Activated CD8-positive, alpha-beta T cell treated with anti-CD3 and anti-CD28 coated beads, Interleukin-2, amount 10 ng/mL, durations not matched to agents 7 days and 5 days (primary cell): ENCODE data around the gene CNTF. TPM values are rescaled to one million over a fixed set of nuclear protein-coding genes. Genes with fewer than 3 reads are reported as not detected.
A peak's percentile ranks its signal among the peaks of the same experiment; 100 is the strongest.

ENCODE experiments used
- ATAC-seq: fragments of 150-1000 bp; cut with Tn5 transposase; one replicate; pipeline ENCODE4 v1.10.0; 2021; ENCODE audit warnings: moderate library complexity
- CTCF ChIA-PET: fragments of 350-600 bp; sonication (Branson Sonifier 250); formaldehyde crosslinking; loops from one replicate; lab custom pipeline; 2021; ENCODE audit warnings: antibody characterized with exemption; lab: Charles Lee
- POLR2A ChIA-PET: fragments of 350-600 bp; sonication (Branson Sonifier 250); formaldehyde crosslinking; loops from one replicate; lab custom pipeline; 2021; ENCODE audit warnings: antibody characterized with exemption; lab: Charles Lee
- DNase-seq: peaks from one replicate; pipeline ENCODE4 v3.0.0-alpha.2; 2020
- H3K27ac Mint-ChIP-seq: one replicate; pipeline ENCODE4 v1.8.0; 2021; ENCODE audit warnings: mild to moderate bottlenecking, mixed read lengths
- H3K27me3 Mint-ChIP-seq: one replicate; pipeline ENCODE4 v1.8.0; 2021; ENCODE audit warnings: low read depth, mixed read lengths
- H3K36me3 Mint-ChIP-seq: one replicate; pipeline ENCODE4 v1.8.0; 2021; ENCODE audit warnings: low read depth, mixed read lengths
- H3K4me1 Mint-ChIP-seq: one replicate; pipeline ENCODE4 v1.8.0; 2021; ENCODE audit warnings: low read depth, mixed read lengths
- H3K4me3 Mint-ChIP-seq: one replicate; pipeline ENCODE4 v1.8.0; 2021; ENCODE audit warnings: mild to moderate bottlenecking, mixed read lengths
- H3K9me3 Mint-ChIP-seq: one replicate; pipeline ENCODE4 v1.8.0; 2022; ENCODE audit warnings: mixed read lengths; ENCODE audit not compliant: insufficient read depth
- total RNA-seq, 2 experiments: library from RNA; stranded (reverse); gene quantifications; one replicate each; pipeline ENCODE4 v1.2.3, GENCODE V29; 2021

Gene CNTF
- total RNA-seq, 2 experiments from 2014 or later = 2.8 to 4.2 TPM

GRCh38 chr11:58645854-58646253 lies 23.4 kb downstream of the CNTF start:
- no peaks in the 10 kb centered on the region for H3K27me3 Mint-ChIP-seq
- POLR2A ChIA-PET = no interaction called here
- peaks cover 6% of the 10 kb centered on the region for H3K9me3 Mint-ChIP-seq
- peaks cover 3% of the 10 kb centered on the region for H3K36me3 Mint-ChIP-seq
- ATAC-seq (no peak), DNase-seq (no peak)
- CTCF ChIA-PET = interaction anchor here (0.9 to 1.9 kb wide), 3 partner anchors 9 to 78 kb away, joined by 4 to 6 read pairs (median 5); no protein-coding TSS in a partner anchor
- no peak overlapping the region for H3K4me3 Mint-ChIP-seq
- H3K4me1 Mint-ChIP-seq = peaks cover 6% of the 10 kb centered on the region
- no peak overlapping the region for H3K27ac Mint-ChIP-seq

- no peak overlapping the region for H3K27ac Mint-ChIP-seq
These were observed 24.8 kb downstream of the CNTF start for GRCh38 chr11:58647141-58647699.

GRCh38 chr11:58647866-58648265 lies 25.4 kb downstream of the CNTF start:
- peaks cover 3% of the 10 kb centered on the region for H3K36me3 Mint-ChIP-seq
- no peaks in the 10 kb centered on the region for H3K27me3 Mint-ChIP-seq
- no peak overlapping the region for H3K27ac Mint-ChIP-seq
- CTCF ChIA-PET = interaction anchor here (0.7 to 1.8 kb wide), 6 partner anchors 11 to 511 kb away, joined by 3 to 5 read pairs (median 3); no protein-coding TSS in a partner anchor
- no peak overlapping the region for H3K4me3 Mint-ChIP-seq
- DNase-seq = no peak
- H3K4me1 Mint-ChIP-seq = peaks cover 5% of the 10 kb centered on the region
- no peak for ATAC-seq
- POLR2A ChIA-PET = no interaction called here
- H3K9me3 Mint-ChIP-seq = peaks cover 6% of the 10 kb centered on the region

More at GRCh38 chr11:58647141-58647699, 24.8 kb downstream of the CNTF start:
- ChIA-PET CTCF (interaction anchor here (0.7 to 1.9 kb wide), 7 partner anchors 10 to 511 kb away, joined by 3 to 6 read pairs (median 4); no protein-coding TSS in a partner anchor), POLR2A (interaction anchor here (0.5 kb wide), 1 partner anchor 26 kb away, joined by 3 read pairs; no protein-coding TSS in a partner anchor)
- Mint-ChIP-seq H3K27me3 (no peaks in the 10 kb centered on the region), H3K4me1 (peaks cover 5% of the 10 kb centered on the region), H3K36me3 (peaks cover 3% of the 10 kb centered on the region), H3K9me3 (peaks cover 6% of the 10 kb centered on the region), H3K4me3 (no peak overlapping the region)
- DNase-seq (no peak), ATAC-seq (no peak)

GRCh38 chr11:58649623-58650022 lies 27.2 kb downstream of the CNTF start:
- Mint-ChIP-seq H3K36me3 (peaks cover 3% of the 10 kb centered on the region), H3K27ac (no peak overlapping the region), H3K27me3 (no peaks in the 10 kb centered on the region), H3K4me3 (no peak overlapping the region), H3K4me1 (peaks cover 10% of the 10 kb centered on the region), H3K9me3 (peaks cover 6% of the 10 kb centered on the region)
- DNase-seq (no peak), ATAC-seq (no peak)
- CTCF ChIA-PET = interaction anchor here (1.2 kb wide), 1 partner anchor 139 kb away, joined by 6 read pairs; no protein-coding TSS in a partner anchor
- POLR2A ChIA-PET = interaction anchor here (0.6 kb wide), 1 partner anchor 13 kb away, joined by 3 read pairs; no protein-coding TSS in a partner anchor

- Mint-ChIP-seq H3K9me3 (peaks cover 6% of the 10 kb centered on the region), H3K4me3 (no peak overlapping the region), H3K4me1 (peaks cover 10% of the 10 kb centered on the region), H3K36me3 (peaks cover 3% of the 10 kb centered on the region), H3K27ac (no peak overlapping the region), H3K27me3 (no peaks in the 10 kb centered on the region)
- CTCF ChIA-PET = interaction anchor here (0.8 to 1.2 kb wide), 3 partner anchors 36 to 138 kb away, joined by 3 to 6 read pairs (median 5); no protein-coding TSS in a partner anchor
- ATAC-seq (no peak), DNase-seq (no peak)
- POLR2A ChIA-PET = no interaction called here
These were observed 28.0 kb downstream of the CNTF start for GRCh38 chr11:58650496-58650895.

GRCh38 chr11:58652726-58653280 lies 30.3 kb downstream of the CNTF start:
- H3K27me3 Mint-ChIP-seq = no peaks in the 10 kb centered on the region
- H3K9me3 Mint-ChIP-seq = peaks cover 6% of the 10 kb centered on the region
- H3K36me3 Mint-ChIP-seq = no peaks in the 10 kb centered on the region
- no peak overlapping the region for H3K4me3 Mint-ChIP-seq
- POLR2A ChIA-PET = interaction anchor here (0.6 to 0.9 kb wide), 2 partner anchors 135 to 273 kb away, joined by 3 read pairs; no protein-coding TSS in a partner anchor
- peaks cover 5% of the 10 kb centered on the region for H3K4me1 Mint-ChIP-seq
- CTCF ChIA-PET = interaction anchor here (0.9 to 2.3 kb wide), 12 partner anchors 12 to 508 kb away, joined by 3 to 14 read pairs (median 4); no protein-coding TSS in a partner anchor
- no peak overlapping the region for H3K27ac Mint-ChIP-seq
- no peak for ATAC-seq
- no peak for DNase-seq

GRCh38 chr11:58654079-58654907 lies 31.8 kb downstream of the CNTF start:
- DNase-seq (peak; percentile 81), ATAC-seq (peak; percentile 100)
- ChIA-PET POLR2A (interaction anchor here (1.1 kb wide), 1 partner anchor 77 kb away, joined by 3 read pairs; no protein-coding TSS in a partner anchor), CTCF (interaction anchor here (0.9 to 2.7 kb wide), 12 partner anchors 9 to 504 kb away, joined by 3 to 12 read pairs (median 6); no protein-coding TSS in a partner anchor)
- H3K27ac Mint-ChIP-seq = no peak overlapping the region
- H3K4me1 Mint-ChIP-seq = peaks cover 5% of the 10 kb centered on the region
- no peaks in the 10 kb centered on the region for H3K9me3 Mint-ChIP-seq
- H3K36me3 Mint-ChIP-seq = no peaks in the 10 kb centered on the region
- H3K4me3 Mint-ChIP-seq = no peak overlapping the region
- no peaks in the 10 kb centered on the region for H3K27me3 Mint-ChIP-seq

- Mint-ChIP-seq H3K9me3 (no peaks in the 10 kb centered on the region), H3K27me3 (no peaks in the 10 kb centered on the region), H3K27ac (no peak overlapping the region), H3K36me3 (no peaks in the 10 kb centered on the region), H3K4me1 (peaks cover 5% of the 10 kb centered on the region), H3K4me3 (no peak overlapping the region)
- DNase-seq (no peak), ATAC-seq (no peak)
- POLR2A ChIA-PET = interaction anchor here (1.1 kb wide), 1 partner anchor 77 kb away, joined by 3 read pairs; no protein-coding TSS in a partner anchor
- CTCF ChIA-PET = interaction anchor here (0.9 to 2.7 kb wide), 12 partner anchors 9 to 503 kb away, joined by 3 to 12 read pairs (median 6); no protein-coding TSS in a partner anchor
These were observed 32.4 kb downstream of the CNTF start for GRCh38 chr11:58654908-58655296.

- ChIA-PET POLR2A (no interaction called here), CTCF (interaction anchor here (2.7 kb wide), 1 partner anchor 16 kb away, joined by 8 read pairs; no protein-coding TSS in a partner anchor)
- H3K27me3 Mint-ChIP-seq = no peaks in the 10 kb centered on the region
- ATAC-seq = no peak
- no peak overlapping the region for H3K27ac Mint-ChIP-seq
- H3K4me1 Mint-ChIP-seq = peaks cover 5% of the 10 kb centered on the region
- H3K36me3 Mint-ChIP-seq = no peaks in the 10 kb centered on the region
- no peak for DNase-seq
- no peak overlapping the region for H3K4me3 Mint-ChIP-seq
- no peaks in the 10 kb centered on the region for H3K9me3 Mint-ChIP-seq
These were observed 33.9 kb downstream of the CNTF start for GRCh38 chr11:58656348-58656747.

- CTCF ChIA-PET = interaction anchor here (0.5 kb wide), 1 partner anchor 1687 kb away, joined by 3 read pairs; no protein-coding TSS in a partner anchor
- H3K4me1 Mint-ChIP-seq = peaks cover 5% of the 10 kb centered on the region
- no peaks in the 10 kb centered on the region for H3K9me3 Mint-ChIP-seq
These were observed 36.2 kb downstream of the CNTF start for GRCh38 chr11:58658623-58659022.

GRCh38 chr11:58659404-58659803 lies 36.9 kb downstream of the CNTF start:
- H3K4me1 Mint-ChIP-seq = peaks cover 1% of the 10 kb centered on the region
- POLR2A ChIA-PET = no interaction called here
- H3K27me3 Mint-ChIP-seq = no peaks in the 10 kb centered on the region
- CTCF ChIA-PET = no interaction called here
- H3K4me3 Mint-ChIP-seq = no peak overlapping the region
- H3K9me3 Mint-ChIP-seq = no peaks in the 10 kb centered on the region
- no peak for DNase-seq
- no peaks in the 10 kb centered on the region for H3K36me3 Mint-ChIP-seq
- ATAC-seq = no peak
- H3K27ac Mint-ChIP-seq = no peak overlapping the region

More at GRCh38 chr11:58658623-58659022, 36.2 kb downstream of the CNTF start:
- Mint-ChIP-seq H3K27me3 (no peaks in the 10 kb centered on the region), H3K4me3 (no peak overlapping the region), H3K36me3 (no peaks in the 10 kb centered on the region), H3K27ac (no peak overlapping the region)
- DNase-seq = no peak
- no peak for ATAC-seq
- POLR2A ChIA-PET = no interaction called here
